ENCODE measurements around the gene ZFPM1.

The ZFPM1 gene

DNA sequence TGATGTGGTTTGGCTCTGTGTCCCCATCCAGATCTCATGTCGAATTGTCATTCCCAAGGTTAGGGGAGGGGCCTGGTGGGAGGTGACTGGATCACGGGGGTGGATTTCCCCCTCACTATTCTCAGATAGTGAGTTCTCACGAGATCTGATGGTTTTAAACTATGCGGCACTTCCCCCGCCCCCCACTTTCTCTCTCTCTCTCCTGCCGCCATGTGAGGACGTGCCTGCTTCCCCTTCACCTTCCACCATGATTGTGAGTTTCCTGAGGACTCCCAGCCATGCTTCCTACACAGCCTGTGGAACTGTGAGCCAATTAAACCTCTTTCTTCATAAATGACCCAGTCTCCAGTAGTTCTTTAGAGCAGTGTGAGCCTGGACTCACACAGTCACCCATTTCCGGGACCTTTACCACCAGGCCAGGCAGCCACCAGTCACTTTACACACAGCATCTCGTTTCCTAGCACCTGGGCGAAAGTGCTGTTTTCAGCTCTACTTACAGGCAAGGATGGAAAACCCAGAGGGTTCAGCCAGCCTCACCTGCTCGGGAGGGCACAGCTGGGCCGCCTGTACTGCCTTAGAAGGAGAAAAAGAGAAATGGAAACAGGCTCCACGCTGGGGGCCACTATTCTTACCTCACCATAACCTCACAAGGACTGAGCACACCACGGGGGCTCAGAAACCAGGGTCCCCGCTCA lies 103.4 kb downstream of the ZFPM1 start:
- Histone ChIP-seq H3K9ac (ENCODE audit: low read depth, low read length) (no peak overlapping the region), H3K36me3 (ENCODE audit: insufficient read depth, low read length) (no peaks in the 10 kb centered on the region), H3K9me3 (replicated peaks; ENCODE audit: low read length) (no peaks in the 10 kb centered on the region), H3K4me1 (ENCODE audit: control insufficient read depth, insufficient read depth, low read length) (no peaks in the 10 kb centered on the region), H3K4me2 (ENCODE audit: low read length) (no peak overlapping the region), H3K27me3 (ENCODE audit: control insufficient read depth, insufficient read depth, low read length) (peaks cover 59% of the 10 kb centered on the region), H3K4me3 (ENCODE audit: low read length) (no peak overlapping the region)

DNA sequence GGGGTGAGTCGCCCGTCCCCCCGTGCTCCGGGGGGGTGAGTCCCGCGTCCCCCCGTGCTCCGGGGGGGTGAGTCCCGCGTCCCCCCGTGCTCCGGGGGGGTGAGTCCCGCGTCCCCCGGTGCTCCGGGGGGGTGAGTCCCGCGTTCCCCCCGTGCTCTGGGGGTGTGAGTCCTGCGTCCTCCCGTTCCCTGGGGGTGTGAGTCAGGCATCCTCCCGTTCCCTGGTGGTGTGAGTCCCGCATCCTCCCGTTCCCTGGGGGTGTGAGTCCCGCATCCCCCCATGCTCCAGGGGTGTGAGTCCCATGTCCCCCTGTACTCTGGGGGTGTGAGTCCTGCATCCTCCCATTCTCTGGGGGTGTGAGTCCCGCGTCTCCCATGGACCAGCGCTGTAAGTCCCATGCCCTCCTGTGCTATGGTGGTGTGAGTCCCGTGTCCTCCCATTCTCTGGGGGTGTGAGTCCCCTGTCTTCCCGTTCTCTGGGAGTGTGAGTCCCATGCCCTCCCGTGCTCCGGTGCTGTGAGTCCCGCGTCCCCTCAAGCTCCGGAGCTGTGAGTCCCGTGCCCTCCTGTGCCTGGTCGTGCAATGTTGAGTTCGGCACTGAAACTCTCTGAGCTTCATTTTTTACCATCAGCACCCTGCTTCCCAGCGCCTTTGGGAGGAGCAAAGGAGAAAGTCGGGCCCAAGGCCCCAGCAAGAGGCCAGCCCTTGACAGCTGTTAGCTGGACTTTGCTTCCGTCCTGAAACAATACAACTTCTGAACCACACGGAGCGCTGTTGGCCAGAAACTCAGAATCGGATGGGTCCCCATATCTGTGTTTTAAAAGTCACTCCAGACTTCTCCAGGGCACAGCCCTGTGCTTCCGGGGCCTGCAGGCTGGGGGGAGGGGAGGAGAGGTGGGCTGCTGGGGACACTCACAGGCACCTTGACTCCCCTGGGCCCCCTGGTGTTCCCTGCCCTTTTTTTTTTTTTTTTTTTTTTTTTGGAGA lies 105.7 kb downstream of the ZFPM1 start:
- H3K9me3 ChIP-seq (replicated peaks; ENCODE audit: low read length), result no peaks in the 10 kb centered on the region
- peaks cover 40% of the 10 kb centered on the region for H3K27me3 ChIP-seq (ENCODE audit: control insufficient read depth, insufficient read depth, low read length)
- H3K36me3 ChIP-seq (ENCODE audit: insufficient read depth, low read length), result no peaks in the 10 kb centered on the region
- no peak overlapping the region for H3K9ac ChIP-seq (ENCODE audit: low read depth, low read length)
- H3K4me1 ChIP-seq (ENCODE audit: control insufficient read depth, insufficient read depth, low read length), result peaks cover 5% of the 10 kb centered on the region
- no peak overlapping the region for H3K4me3 ChIP-seq (ENCODE audit: low read length)
- peak overlapping the region; percentile 9 for H3K4me2 ChIP-seq (ENCODE audit: low read length)

DNA sequence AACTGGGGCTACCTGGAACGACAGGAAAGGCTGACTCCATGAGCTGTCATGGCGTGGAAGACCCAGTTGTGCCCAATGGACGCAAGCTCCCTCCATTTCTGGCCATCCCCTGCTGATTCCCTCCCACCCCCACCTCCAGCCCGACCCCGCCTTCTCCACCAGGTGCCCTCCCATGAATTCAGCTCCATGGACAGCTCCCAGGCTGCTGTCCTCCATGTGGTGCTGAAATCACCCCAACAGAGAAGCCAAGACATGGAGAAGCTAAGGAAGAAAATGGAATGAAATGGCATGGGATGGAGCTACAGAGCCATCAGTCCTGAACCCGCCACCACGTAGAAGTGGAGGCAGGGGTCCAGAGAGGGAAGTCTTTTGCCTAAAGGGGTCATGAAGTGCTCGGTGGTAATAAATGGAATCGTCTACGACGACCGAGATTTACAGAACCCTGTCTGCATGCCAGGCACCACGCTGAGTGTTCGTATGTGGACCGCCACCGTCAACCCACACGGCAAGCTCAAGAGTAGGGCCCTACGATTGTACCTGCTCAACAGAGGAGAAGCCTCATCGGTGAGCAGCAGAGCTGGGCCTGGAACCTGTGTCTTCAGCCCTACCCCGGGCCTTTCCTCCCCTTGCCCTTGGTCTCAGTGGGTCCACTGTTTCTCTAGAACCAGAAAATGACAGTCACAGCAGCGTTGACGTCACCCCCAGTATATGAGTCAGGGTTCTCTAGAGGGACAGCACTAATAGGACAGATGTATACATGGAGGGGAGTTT lies 107.8 kb downstream of the ZFPM1 start:
- no peak overlapping the region for H3K4me3 ChIP-seq (ENCODE audit: low read length)
- peaks cover 5% of the 10 kb centered on the region for H3K4me1 ChIP-seq (ENCODE audit: control insufficient read depth, insufficient read depth, low read length)
- H3K4me2 ChIP-seq (ENCODE audit: low read length), result no peak overlapping the region
- no peaks in the 10 kb centered on the region for H3K36me3 ChIP-seq (ENCODE audit: insufficient read depth, low read length)
- no peak overlapping the region for H3K9ac ChIP-seq (ENCODE audit: low read depth, low read length)
- H3K27me3 ChIP-seq (ENCODE audit: control insufficient read depth, insufficient read depth, low read length), result peaks cover 23% of the 10 kb centered on the region
- H3K9me3 ChIP-seq (replicated peaks; ENCODE audit: low read length), result no peaks in the 10 kb centered on the region

DNA sequence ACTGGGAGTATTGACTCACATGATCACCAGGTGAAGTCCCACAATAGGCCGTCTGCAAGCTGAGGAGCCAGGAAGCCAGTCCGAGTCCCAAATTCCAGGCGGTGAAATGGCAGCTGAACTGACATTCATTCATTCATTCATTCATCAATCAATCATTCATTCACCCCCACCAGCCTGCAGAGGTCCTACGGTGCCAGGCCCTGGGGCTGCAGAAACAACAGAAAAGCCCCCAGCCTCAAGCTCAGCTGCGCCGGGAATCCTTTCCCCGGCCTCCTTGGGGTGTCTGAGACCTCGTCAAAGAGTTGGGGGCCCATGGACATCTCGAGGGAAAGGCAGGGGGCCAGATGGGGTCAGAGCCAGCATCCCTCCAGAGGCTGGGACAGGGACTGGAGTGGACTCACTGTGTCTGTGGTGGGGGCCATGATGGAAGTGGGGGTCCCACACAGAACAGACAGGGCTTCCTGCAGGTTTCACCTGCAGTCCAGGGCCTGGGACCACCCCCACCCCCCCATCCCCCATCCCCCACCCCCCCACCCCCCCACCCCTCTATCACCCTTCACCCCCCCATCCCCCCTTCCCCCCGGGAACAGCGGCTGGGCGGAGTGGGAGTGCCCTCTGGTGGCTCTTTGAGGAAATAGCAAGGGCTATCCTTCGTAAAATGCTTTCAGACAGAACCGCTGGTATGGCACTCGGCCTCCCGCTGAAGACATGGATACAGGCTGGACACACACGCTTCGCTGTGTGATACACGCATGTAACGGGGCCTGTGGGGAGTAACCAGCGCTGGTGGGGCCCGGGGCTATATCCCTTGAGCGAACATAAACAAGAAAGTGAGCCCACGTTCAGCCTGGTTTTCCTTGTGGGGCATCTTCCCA lies 108.6 kb downstream of the ZFPM1 start:
- Histone ChIP-seq H3K4me2 (ENCODE audit: low read length) (peak overlapping the region; percentile 80), H3K36me3 (ENCODE audit: insufficient read depth, low read length) (no peaks in the 10 kb centered on the region), H3K4me3 (ENCODE audit: low read length) (peak overlapping the region; percentile 58), H3K9me3 (replicated peaks; ENCODE audit: low read length) (no peaks in the 10 kb centered on the region), H3K4me1 (ENCODE audit: control insufficient read depth, insufficient read depth, low read length) (peaks cover 9% of the 10 kb centered on the region), H3K27me3 (ENCODE audit: control insufficient read depth, insufficient read depth, low read length) (peaks cover 15% of the 10 kb centered on the region), H3K9ac (ENCODE audit: low read depth, low read length) (peak overlapping the region; percentile 7)

DNA sequence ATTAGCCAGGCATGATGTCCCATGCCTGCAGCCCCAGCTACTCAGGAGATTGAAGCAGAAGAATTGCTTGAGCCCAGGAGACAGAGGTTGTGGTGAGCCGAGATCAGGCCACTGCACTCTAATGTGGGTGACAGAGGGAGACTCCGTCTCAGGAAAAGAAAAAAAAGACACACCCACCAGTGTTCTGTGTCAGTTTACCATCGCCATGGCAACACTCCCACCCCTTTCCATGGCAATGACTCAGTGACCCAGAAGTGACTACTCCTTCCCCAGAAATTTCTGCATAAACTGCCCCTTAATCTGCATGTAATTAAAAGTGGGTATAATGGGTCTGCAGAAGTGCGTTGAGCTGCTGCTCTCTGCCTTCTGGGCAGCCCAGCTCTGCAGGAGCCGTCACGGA lies 113.1 kb downstream of the ZFPM1 start:
- no peaks in the 10 kb centered on the region for H3K9me3 ChIP-seq (replicated peaks; ENCODE audit: low read length)
- H3K4me3 ChIP-seq (ENCODE audit: low read length), result no peak overlapping the region
- H3K9ac ChIP-seq (ENCODE audit: low read depth, low read length), result no peak overlapping the region
- no peaks in the 10 kb centered on the region for H3K36me3 ChIP-seq (ENCODE audit: insufficient read depth, low read length)
- H3K4me1 ChIP-seq (ENCODE audit: control insufficient read depth, insufficient read depth, low read length), result peaks cover 19% of the 10 kb centered on the region
- H3K27me3 ChIP-seq (ENCODE audit: control insufficient read depth, insufficient read depth, low read length), result no peaks in the 10 kb centered on the region
- no peak overlapping the region for H3K4me2 ChIP-seq (ENCODE audit: low read length)

DNA sequence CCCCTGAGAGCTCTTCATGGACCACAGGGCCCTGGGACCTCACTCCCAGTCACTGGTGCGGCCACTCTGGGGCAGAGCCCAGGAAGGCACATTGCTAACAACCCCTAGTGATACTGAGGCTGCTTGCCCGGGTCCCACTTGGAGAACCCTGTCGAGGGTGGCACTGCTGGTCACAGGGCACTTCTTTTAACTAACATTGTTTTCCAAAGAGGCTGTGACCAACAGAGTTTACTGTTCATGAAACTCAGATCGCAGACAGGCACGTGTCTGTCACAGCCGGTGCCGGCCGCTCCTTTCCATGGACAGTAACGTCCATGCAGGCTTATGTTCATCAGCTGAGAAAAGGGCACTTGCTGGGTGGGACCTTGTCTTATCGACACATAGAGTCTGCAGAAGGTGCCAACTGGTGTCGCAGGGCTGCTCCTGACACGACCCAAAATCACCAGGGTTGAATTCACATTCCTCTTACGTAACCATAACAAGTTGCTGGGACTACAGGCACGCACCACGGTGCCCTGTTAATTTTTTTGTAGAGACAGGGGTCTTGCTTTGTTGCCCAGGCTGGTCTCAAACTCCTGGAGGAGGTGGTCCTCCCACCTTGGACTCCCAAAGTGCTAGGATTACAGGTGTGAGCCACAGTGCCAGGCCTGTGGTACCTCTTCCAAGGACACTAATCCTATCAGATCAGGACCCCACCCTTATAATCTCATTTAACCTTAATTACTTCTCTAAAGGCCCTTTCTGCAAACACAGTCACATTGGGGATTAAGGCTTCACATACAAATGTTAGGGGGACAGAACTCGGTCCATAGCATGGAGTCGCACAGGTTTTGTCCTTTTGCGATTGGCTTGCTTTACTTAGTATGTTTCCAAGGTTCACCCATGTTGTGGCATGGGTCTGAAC lies 115.9 kb downstream of the ZFPM1 start:
- peak overlapping the region; percentile 95 for H3K9ac ChIP-seq (ENCODE audit: low read depth, low read length)
- H3K36me3 ChIP-seq (ENCODE audit: insufficient read depth, low read length), result peaks cover 15% of the 10 kb centered on the region
- H3K4me1 ChIP-seq (ENCODE audit: control insufficient read depth, insufficient read depth, low read length), result peaks cover 23% of the 10 kb centered on the region
- H3K9me3 ChIP-seq (replicated peaks; ENCODE audit: low read length), result no peaks in the 10 kb centered on the region
- no peaks in the 10 kb centered on the region for H3K27me3 ChIP-seq (ENCODE audit: control insufficient read depth, insufficient read depth, low read length)
- H3K4me2 ChIP-seq (ENCODE audit: low read length), result peak overlapping the region; percentile 98
- H3K4me3 ChIP-seq (ENCODE audit: low read length), result peak overlapping the region; percentile 95

DNA sequence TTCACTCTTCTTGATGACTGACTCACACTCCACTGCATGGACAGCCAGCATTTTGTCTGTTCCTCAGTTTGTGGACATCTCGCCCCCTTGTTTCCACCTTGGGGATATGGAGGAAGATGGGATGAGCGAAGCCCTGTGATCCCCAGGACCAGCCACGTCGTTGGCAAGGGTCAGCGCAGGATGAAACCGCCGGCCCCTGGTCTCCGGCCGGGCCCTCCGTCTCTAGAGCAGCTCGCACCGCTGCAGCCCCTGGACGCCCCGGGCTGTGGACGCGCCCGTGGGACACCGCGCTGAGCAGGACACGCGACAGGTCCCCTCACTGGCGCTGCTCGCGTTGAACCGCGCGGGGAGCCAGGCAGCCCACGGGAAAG lies 116.5 kb downstream of the ZFPM1 start:
- Histone ChIP-seq H3K4me1 (ENCODE audit: control insufficient read depth, insufficient read depth, low read length) (peaks cover 23% of the 10 kb centered on the region), H3K36me3 (ENCODE audit: insufficient read depth, low read length) (peaks cover 15% of the 10 kb centered on the region), H3K9ac (ENCODE audit: low read depth, low read length) (peak overlapping the region; percentile 95), H3K4me2 (ENCODE audit: low read length) (peak overlapping the region; percentile 98), H3K9me3 (replicated peaks; ENCODE audit: low read length) (no peaks in the 10 kb centered on the region), H3K4me3 (ENCODE audit: low read length) (peak overlapping the region; percentile 95), H3K27me3 (ENCODE audit: control insufficient read depth, insufficient read depth, low read length) (no peaks in the 10 kb centered on the region)

DNA sequence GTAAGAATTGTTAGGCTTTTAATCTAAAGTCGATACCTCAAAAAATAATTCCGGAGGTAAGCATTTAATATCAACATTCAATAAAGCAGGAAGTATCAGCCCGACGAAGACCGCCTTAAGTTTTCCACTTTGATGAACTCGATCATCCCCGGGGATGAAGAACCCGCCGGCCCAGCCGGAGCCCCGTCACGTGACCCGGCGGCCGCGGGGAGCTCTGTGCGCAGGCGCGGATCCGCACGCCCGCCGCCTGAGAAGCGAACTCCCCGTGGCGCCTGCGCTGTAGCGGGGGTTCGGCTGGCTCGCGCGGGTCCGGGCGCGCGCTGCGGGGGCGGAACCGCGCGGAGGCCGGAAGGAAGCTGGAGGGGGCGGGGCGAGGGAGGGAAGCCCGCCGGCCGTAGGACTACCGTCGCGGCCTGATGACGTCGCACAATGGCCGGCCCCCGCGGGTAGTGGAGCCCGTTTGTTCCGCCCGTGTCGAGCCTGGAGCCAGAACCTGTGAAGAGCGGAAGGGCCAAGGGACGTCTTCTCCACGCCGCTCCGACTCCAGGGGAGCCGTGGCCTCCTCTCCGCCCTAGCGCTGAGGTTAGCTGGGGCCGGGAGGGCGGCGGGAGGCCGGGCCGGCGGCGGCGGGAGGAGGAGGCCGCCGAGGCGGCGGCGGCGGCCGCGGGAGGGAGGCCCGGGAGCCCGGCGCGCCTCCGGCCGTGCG lies 117.1 kb downstream of the ZFPM1 start, which contains the start of gene ZC3H18:
Gene ZC3H18, plus strand, starts transcription at position 419 of the 706 bp plus-strand sequence. CDS start 6,721 bp downstream, outside the sequence.
- Histone ChIP-seq H3K9ac (ENCODE audit: low read depth, low read length) (peak within 1 kb of the TSS; percentile 95), H3K4me3 (ENCODE audit: low read length) (peak within 1 kb of the TSS; percentile 95), H3K4me2 (ENCODE audit: low read length) (peak within 1 kb of the TSS; percentile 98), H3K4me1 (ENCODE audit: control insufficient read depth, insufficient read depth, low read length) (peaks cover 23% of the 10 kb centered on the region), H3K27me3 (ENCODE audit: control insufficient read depth, insufficient read depth, low read length) (no peaks in the 10 kb centered on the region), H3K9me3 (replicated peaks; ENCODE audit: low read length) (no peaks in the 10 kb centered on the region), H3K36me3 (ENCODE audit: insufficient read depth, low read length) (peaks cover 16% of the 10 kb centered on the region)

DNA sequence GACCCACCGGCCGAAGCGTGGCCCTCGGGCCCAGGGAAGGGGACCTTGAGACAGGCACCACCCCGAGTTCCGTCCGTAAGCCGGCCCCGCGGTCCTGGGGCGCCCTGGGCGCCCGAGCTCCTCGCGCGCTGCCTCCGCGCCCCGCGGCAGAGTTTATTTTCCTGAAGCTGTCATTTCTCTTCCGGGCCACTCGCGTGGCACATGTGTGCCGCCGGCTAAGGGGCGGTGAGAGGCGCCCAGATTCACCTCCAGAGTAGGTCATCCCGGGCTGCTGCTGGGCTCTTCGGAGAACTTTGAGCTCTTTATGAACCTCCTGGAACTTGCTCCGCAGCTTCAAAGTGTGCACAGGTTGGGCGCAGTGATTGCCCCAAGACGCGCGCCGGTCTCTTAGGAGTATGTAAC lies 117.6 kb downstream of the ZFPM1 start:
- Histone ChIP-seq H3K27me3 (ENCODE audit: control insufficient read depth, insufficient read depth, low read length) (no peaks in the 10 kb centered on the region), H3K4me3 (ENCODE audit: low read length) (peak overlapping the region; percentile 95), H3K9me3 (replicated peaks; ENCODE audit: low read length) (no peaks in the 10 kb centered on the region), H3K36me3 (ENCODE audit: insufficient read depth, low read length) (peaks cover 19% of the 10 kb centered on the region), H3K4me2 (ENCODE audit: low read length) (peak overlapping the region; percentile 92), H3K4me1 (ENCODE audit: control insufficient read depth, insufficient read depth, low read length) (peaks cover 23% of the 10 kb centered on the region), H3K9ac (ENCODE audit: low read depth, low read length) (peak overlapping the region; percentile 91)

Measured in skeletal muscle satellite cell (primary cell).